GM12878 (cell line): Measurements from ENCODE around the gene CD209. TPM values are rescaled to one million over a fixed set of nuclear protein-coding genes. Genes with fewer than 3 reads are reported as not detected.
A peak's percentile ranks its signal among the peaks of the same experiment; 100 is the strongest.

Experiments
- ATAC-seq: fragments of 200-7000 bp; cut with Tn5 transposase; 3 replicates; pipeline ENCODE4 v1.9.1; 2020; ENCODE audit warnings: mild to moderate bottlenecking, moderate library complexity
- BruUV-seq: library from RNA; stranded (reverse); fragments of 400-500 nt; replicated peaks from 2 replicates; lab custom pipeline; 2021; lab: Mats Ljungman, UMichigan
- CTCF ChIA-PET: fragments of 300-600 bp; sonication (Branson Sonifier 250); formaldehyde crosslinking; extraction: SDS; loops from one replicate; lab custom pipeline; 2021; ENCODE audit warnings: inconsistent platforms; lab: Yijun Ruan, JAX
- POLR2A ChIA-PET: fragments of 350-600 bp; formaldehyde crosslinking; extraction: SDS; loops from one replicate; lab custom pipeline; 2021; ENCODE audit warnings: inconsistent platforms; lab: Charles Lee
- RAD21 ChIA-PET: fragments of 300-600 bp; sonication (Branson Sonifier 250); formaldehyde crosslinking; loops from one replicate; lab custom pipeline; 2023; ENCODE audit warnings: antibody characterized with exemption; ENCODE audit not compliant: unreplicated experiment; lab: Charles Lee
- SMC1A ChIA-PET: fragments of 300-600 bp; sonication (Branson Sonifier 250); formaldehyde crosslinking; loops from one replicate; lab custom pipeline; 2023; ENCODE audit not compliant: unreplicated experiment, uncharacterized antibody; lab: Charles Lee
- DNase-seq: peaks from one replicate; pipeline ENCODE4 v3.0.0-alpha.2; 2011; ENCODE audit warnings: low read depth, low spot score
- FAIRE-seq: peaks from 3 replicates; lab custom pipeline; 2011; peaks lifted over from hg19 to GRCh38; lab: Jason Lieb, UNC
- H2AFZ ChIP-seq: 2 replicates; pipeline ENCODE4 v1.6.0; 2011; ENCODE audit warnings: low read depth, low read length, control low read depth; ENCODE audit not compliant: control insufficient read depth
- H3K27ac ChIP-seq: 2 replicates; pipeline ENCODE4 v1.5.1; 2011; ENCODE audit warnings: control low read depth; ENCODE audit not compliant: control insufficient read depth, insufficient read depth
- H3K27me3 ChIP-seq, 2 experiments: replicated peaks in 1 of 2; 2 replicates each; pipeline versions ENCODE4 v1.6.0 to v1.6.1; 2011; ENCODE audit warnings: low read length in 1 of 2; ENCODE audit not compliant: control insufficient read depth in 2 of 2, insufficient read depth in 2 of 2
- H3K36me3 ChIP-seq, 2 experiments: 2 replicates each; pipeline ENCODE4 v1.5.1; 2011; ENCODE audit warnings: low read length in 1 of 2; ENCODE audit not compliant: control insufficient read depth in 2 of 2, insufficient read depth in 2 of 2
- H3K4me1 ChIP-seq: 2 replicates; pipeline ENCODE4 v1.6.1; 2011; ENCODE audit warnings: mild to moderate bottlenecking, low read length, moderate library complexity, mixed read lengths; ENCODE audit not compliant: control insufficient read depth, insufficient read depth
- H3K4me2 ChIP-seq: 2 replicates; pipeline ENCODE4 v1.6.0; 2011; ENCODE audit warnings: control low read depth; ENCODE audit not compliant: control insufficient read depth, insufficient read depth
- H3K4me3 ChIP-seq: fragments of 200-600 bp; sonication (generic); 2 replicates; pipeline ENCODE4 v1.5.1; 2016
- H3K79me2 ChIP-seq: 2 replicates; pipeline ENCODE4 v1.6.0; 2011; ENCODE audit warnings: low read length; ENCODE audit not compliant: control insufficient read depth, insufficient read depth
- H3K9ac ChIP-seq: 2 replicates; pipeline ENCODE4 v1.8.0; 2011; ENCODE audit warnings: low read length, control low read depth, mixed read lengths; ENCODE audit not compliant: control insufficient read depth, insufficient read depth
- H3K9me3 ChIP-seq: replicated peaks from 3 replicates; pipeline ENCODE4 v1.5.1; 2011; ENCODE audit warnings: mild to moderate bottlenecking, low read length; ENCODE audit not compliant: control insufficient read depth, insufficient read depth
- H4K20me1 ChIP-seq: 2 replicates; pipeline ENCODE4 v1.6.0; 2011; ENCODE audit not compliant: control insufficient read depth, insufficient read depth
- CTCF ChIP-seq, 3 experiments: IDR thresholded peaks in 2 of 3; conservative IDR thresholded peaks in 1 of 3; 2 replicates each; pipeline ENCODE4 v1.5.1; 2011; ENCODE audit warnings: low read depth in 3 of 3, low read length in 3 of 3, mild to moderate bottlenecking in 3 of 3, control low read depth in 2 of 3, moderate library complexity in 2 of 3, inconsistent platforms in 1 of 3, mixed read lengths in 1 of 3; ENCODE audit not compliant: control insufficient read depth in 2 of 3, insufficient read depth in 1 of 3; ENCODE audit errors: extremely low read depth in 1 of 3
- ELK1 ChIP-seq: IDR thresholded peaks from 2 replicates; pipeline ENCODE4 v1.6.1; 2012; ENCODE audit warnings: low read depth, low read length, improper control_type of control experiment
- MLLT1 ChIP-seq: fragments of 450-650 bp; IDR thresholded peaks from 2 replicates; pipeline ENCODE4 v1.6.1; 2016; ENCODE audit warnings: mild to moderate bottlenecking
- MTA2 ChIP-seq: fragments of 450-650 bp; IDR thresholded peaks from 2 replicates; pipeline ENCODE4 v1.6.1; 2016; ENCODE audit warnings: low read depth, mild to moderate bottlenecking, moderate library complexity
- NFIC ChIP-seq: IDR thresholded peaks from 2 replicates; pipeline ENCODE4 v1.6.1; 2012; ENCODE audit warnings: low read depth, mild to moderate bottlenecking, inconsistent platforms, low read length, moderate library complexity
- NFYB ChIP-seq: IDR thresholded peaks from 2 replicates; pipeline ENCODE4 v1.6.1; 2011; ENCODE audit warnings: low read depth, mild to moderate bottlenecking, low read length, improper control_type of control experiment, moderate library complexity; ENCODE audit not compliant: insufficient read depth
- RAD51 ChIP-seq: fragments of 450-650 bp; IDR thresholded peaks from 2 replicates; pipeline ENCODE4 v1.6.1; 2016; ENCODE audit warnings: moderate library complexity, mild to moderate bottlenecking, inconsistent platforms
- STAT3 ChIP-seq: IDR thresholded peaks from 2 replicates; pipeline ENCODE4 v1.6.1; 2011; ENCODE audit warnings: low read depth, low read length, improper control_type of control experiment
- WGBS: methylation state at CpG from one replicate; pipeline ENCODE4 v1.1.6; 2016; ENCODE audit warnings: low lambda C conversion rate; ENCODE audit not compliant: insufficient replicate concordance, insufficient coverage; ENCODE audit errors: missing lambda C conversion rate; 5-methylcytosine and 5-hydroxymethylcytosine counted together
- in situ Hi-C: fragments of 300-500 bp; cut with MboI; formaldehyde crosslinking; loops from 9 replicates; pipeline ENCODE4 v1.14.3; 2018; ENCODE audit warnings: mixed read lengths
- intact Hi-C: fragments of 100-400 bp; cut with micrococcal nuclease; formaldehyde crosslinking; loops from one replicate; pipeline ENCODE4 v1.14.2; 2022; ENCODE audit not compliant: unreplicated experiment
- polyA plus RNA-seq, 11 experiments: library from polyadenylated mRNA; depleted of rRNA in 4 of 11; unstranded in 6 of 11; stranded (reverse) in 5 of 11; fragments of >200 nt; fragmentation: Nextera tagmentation in 4 of 11; fragmentation: Illumina TruSeq in 1 of 11; extraction: Ambion mirVana in 4 of 11; extraction: Trizol in 1 of 11; gene quantifications; 1 replicate in 1 of 11; 2 replicates in 10 of 11; pipeline versions ENCODE4 v1.2.1 to v1.2.3, GENCODE V29; 2011 to 2016; ENCODE audit warnings: inconsistent platforms in 2 of 11, missing spikeins in 2 of 11, low read depth in 1 of 11
- total RNA-seq, 4 experiments: library from RNA; depleted of rRNA in 3 of 4; stranded (reverse); fragments of >200 nt in 3 of 4; fragmentation: Illumina TruSeq in 1 of 4; extraction: Trizol in 1 of 4; gene quantifications; 2 replicates each; pipeline versions ENCODE4 v1.2.1 to v1.2.3, GENCODE V29; 2013 to 2021

Gene CD209
- total and polyA plus RNA-seq, 10 of the 15 experiments (the other 5 are each of a cell fraction or from before 2014, with no cell fraction given): 0.04 to 0.21 (median 0.10) TPM; not detected in 3

GRCh38 chr19:7729831-7730285, 17.5 kb downstream of the CD209 start (continued):
- no peak for TF ChIP-seq MLLT1
- no peak for TF ChIP-seq RAD51
- TF ChIP-seq NFIC: no peak
- TF ChIP-seq ELK1: no peak
- TF ChIP-seq NFYB: no peak
- no peak for TF ChIP-seq MTA2

- Histone ChIP-seq H3K4me2 (no peak overlapping the region), H4K20me1 (no peaks in the 10 kb centered on the region), H3K4me3 (no peak overlapping the region), H3K36me3 (no peaks in the 10 kb centered on the region), H3K27ac (no peak overlapping the region), H3K4me1 (no peaks in the 10 kb centered on the region; the same call in none of the 2 replicates), H3K9ac (no peak overlapping the region), H3K9me3 (no peaks in the 10 kb centered on the region; the same call in 2 of the 3 replicates), H3K27me3 (peaks cover 4% of the 10 kb centered on the region in 2 experiments; a peak in 3 of 4 replicates), H3K79me2 (no peaks in the 10 kb centered on the region), H2AFZ (no peak overlapping the region)
- POLR2A ChIA-PET: no interaction called here
- ATAC-seq (peak; percentile 59), FAIRE-seq (no peak), DNase-seq (no peak)
- in situ Hi-C loops (no loop called here), intact Hi-C loops (no loop called here)
- 58% methylated on average over 16 of the region's 16 CpGs for WGBS
- SMC1A ChIA-PET: interaction anchor here (1.0 kb wide), 1 partner anchor 38 kb away, joined by 4 read pairs; no protein-coding TSS in a partner anchor
- RAD21 ChIA-PET: interaction anchor here (0.8 to 1.2 kb wide), 2 partner anchors 48 to 71 kb away, joined by 3 read pairs; partner anchors contain the start of gene TRAPPC5
- CTCF ChIA-PET: no interaction called here
- no TSS peak for BruUV-seq
- peak in 1 of 3 experiments; percentile 4; a peak in 1 of 6 replicates for TF ChIP-seq CTCF (IDR thresholded peaks at IDR 0.05 in 2 of 3, conservative IDR thresholded peaks at IDR 0.05 in 1 of 3; ENCODE audit: control insufficient read depth in 2 of 3, extremely low read depth in 1 of 3, insufficient read depth in 1 of 3, low read depth in 3 of 3, low read length in 3 of 3)
- TF ChIP-seq STAT3: no peak
These were observed 18.1 kb downstream of the CD209 start for GRCh38 chr19:7729211-7729610.
